CD4-positive, alpha-beta T cell treated with Interferon gamma for 1 hour (primary cell): ENCODE results near the gene OSBPL6.

Source experiments
- DNase-seq: peaks from one replicate; pipeline ENCODE4 v3.0.0-alpha.2; 2020

OSBPL6 gene

GRCh38 chr2:178199334-178199733, 5.0 kb downstream of the OSBPL6 start:
- DNase-seq, result no peak

- DNase-seq, result no peak
Observed at GRCh38 chr2:178200331-178200730, 6.0 kb downstream of the OSBPL6 start.

DNA sequence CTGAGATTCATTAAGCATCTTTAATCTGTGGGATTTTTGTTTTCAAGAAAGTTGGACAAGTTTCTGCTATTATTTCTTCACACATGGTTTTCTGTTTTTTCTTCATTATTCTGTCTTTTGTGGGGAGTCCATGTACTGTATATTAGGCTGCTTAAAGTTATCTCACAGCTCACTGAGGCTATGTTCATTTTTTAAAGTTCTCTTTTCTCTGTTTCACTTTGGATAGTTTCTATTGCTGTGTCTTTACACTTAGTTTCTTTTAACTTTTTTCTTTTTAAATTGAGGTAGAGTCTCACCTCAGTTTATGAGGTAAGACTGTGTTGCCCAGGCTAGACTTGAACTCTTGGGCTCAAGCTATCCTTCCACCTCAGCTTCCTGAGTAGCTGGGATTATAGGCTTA, 8.6 kb downstream of the OSBPL6 start:
- DNase-seq, result no peak

GRCh38 chr2:178204977-178205376, 10.7 kb downstream of the OSBPL6 start:
- DNase-seq, result no peak

DNA sequence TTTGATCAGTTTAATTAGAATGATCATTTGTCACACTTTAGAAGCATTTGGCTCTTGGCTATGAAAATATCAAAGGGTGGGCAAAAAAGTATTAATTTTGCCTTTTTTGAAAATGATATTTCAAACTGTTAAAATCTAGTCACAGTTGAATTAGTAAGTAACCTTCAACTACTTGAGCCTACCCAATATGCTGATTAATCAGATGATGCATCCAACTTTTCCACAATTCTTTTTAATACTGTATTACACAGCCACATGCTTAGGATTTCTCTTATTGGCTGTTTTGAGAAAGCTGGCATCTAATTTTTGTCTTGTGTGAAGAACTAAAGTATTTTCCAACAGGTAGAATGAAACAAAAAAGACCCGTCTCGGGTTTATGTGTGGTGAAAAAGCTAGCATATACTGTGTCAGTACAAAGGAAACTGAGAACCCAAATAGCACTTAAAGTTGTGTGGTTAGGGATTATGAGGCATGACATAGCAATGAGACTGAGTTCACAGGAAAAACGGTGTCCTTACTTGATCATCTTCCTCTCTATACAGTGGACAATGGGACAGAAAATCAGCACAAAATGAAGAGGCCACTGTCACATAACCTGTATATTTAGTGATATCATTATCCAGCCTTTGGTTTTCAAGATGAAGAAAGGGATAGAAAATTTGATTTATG, 11.7 kb downstream of the OSBPL6 start:
- DNase-seq, result no peak

GRCh38 chr2:178208336-178208735, 14.0 kb downstream of the OSBPL6 start:
- DNase-seq, result no peak

GRCh38 chr2:178208817-178209216, 14.5 kb downstream of the OSBPL6 start:
- no peak for DNase-seq

- DNase-seq, result no peak
Observed at GRCh38 chr2:178211460-178211859, 17.1 kb downstream of the OSBPL6 start.

- no peak for DNase-seq
Observed at GRCh38 chr2:178211943-178212342, 17.6 kb downstream of the OSBPL6 start.

GRCh38 chr2:178213991-178214390, 19.7 kb downstream of the OSBPL6 start:
- DNase-seq, result no peak

- DNase-seq, result no peak
Observed at GRCh38 chr2:178219247-178219646, 24.9 kb downstream of the OSBPL6 start.

DNA sequence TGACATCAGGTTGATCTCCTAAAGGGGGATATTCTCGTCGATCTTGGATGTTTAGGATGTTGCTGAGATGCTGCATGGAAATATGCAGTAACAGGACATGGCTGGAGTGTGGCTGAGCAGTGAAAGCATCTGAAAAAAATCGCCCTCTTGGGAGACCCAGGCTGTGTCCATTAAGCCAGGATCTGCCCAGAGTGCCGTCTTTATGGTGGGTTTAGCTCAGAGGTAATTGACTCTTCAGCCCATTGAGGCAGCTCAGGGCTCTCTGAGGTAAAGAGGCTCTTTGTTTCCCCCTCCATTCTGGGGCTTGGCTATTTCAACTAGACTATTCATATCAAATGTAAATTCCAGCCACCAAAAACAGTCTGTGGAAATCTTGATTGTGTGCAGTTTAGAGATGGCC, 26.5 kb downstream of the OSBPL6 start:
- no peak for DNase-seq

- no peak for DNase-seq
Observed at GRCh38 chr2:178221556-178221955, 27.2 kb downstream of the OSBPL6 start.

DNA sequence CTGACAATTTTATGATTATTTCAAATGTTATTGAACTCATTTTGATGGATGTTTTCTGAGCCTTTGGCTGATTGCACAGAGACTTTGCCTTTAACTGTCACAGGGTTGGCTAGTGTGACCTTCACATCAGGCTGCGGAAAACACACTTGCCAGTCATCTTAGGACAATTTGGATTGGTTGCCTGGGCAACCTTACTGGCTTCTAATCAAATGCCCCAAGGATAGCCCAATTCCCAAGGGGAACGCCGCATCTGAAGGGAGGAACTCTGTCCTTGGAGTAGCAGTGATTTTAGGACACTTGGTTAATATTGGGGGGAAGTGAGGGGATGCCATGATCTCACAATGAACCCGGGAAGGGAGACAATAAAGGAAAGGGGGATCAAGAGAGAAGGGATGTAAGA, 29.5 kb downstream of the OSBPL6 start:
- no peak for DNase-seq

GRCh38 chr2:178225006-178225805, 30.9 kb downstream of the OSBPL6 start:
- no peak for DNase-seq

DNA sequence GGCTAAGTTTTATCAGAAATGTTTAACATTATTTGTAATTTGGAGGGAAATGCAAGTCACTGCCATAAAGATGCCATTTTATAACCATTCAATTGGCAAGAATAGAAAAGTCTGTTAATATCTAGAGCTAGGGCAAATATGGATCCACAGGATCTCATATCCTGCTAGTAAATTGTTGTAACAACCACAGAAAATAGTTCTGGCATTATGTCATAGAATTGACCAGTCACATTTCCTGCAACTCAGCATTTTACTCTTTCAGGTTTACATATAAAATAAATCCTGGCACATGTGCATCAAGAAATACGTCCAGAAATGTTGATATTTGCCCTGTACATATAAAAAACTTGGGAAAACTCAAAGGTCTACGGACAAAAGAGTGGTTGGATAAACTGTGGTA, 32.9 kb downstream of the OSBPL6 start:
- no peak for DNase-seq

DNA sequence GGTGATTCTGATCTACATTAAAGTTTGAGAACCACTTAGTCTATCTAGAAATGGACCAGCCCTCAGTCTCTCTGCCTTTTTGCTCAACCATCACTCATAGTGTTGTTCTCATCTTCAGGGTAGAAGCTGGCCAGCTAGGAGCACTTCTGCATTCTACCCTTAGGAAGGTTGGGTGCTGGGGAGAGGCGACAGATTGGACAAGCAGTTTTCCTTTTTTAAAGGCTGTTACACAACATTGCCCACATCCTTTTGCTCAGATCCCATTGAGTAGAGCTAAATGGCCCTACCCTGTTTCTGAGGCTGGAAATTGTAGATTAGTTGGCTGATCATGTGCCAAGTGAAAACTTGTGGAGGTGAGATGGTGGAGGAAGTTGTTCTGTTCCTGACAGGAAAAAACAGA, 35.6 kb downstream of the OSBPL6 start:
- no peak for DNase-seq

DNA sequence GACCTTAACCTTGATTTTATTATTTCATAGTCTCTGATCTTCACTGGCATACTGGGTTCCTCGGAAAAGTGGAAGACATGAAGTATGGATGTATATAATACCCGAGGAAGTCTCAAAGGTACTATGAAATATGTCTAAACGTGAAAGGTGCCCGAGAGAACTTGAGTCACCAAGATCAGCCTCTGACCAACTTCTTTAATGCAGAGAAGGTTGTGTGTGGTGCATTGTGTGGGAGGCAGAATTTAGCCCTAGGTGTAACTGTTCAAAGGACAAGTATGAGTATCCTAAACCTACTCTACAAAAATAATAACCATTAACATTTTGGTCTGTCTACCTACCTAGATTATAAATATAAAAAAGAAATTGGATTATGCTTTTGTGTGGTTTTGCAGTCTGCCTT, 36.1 kb downstream of the OSBPL6 start:
- DNase-seq, result no peak

DNA sequence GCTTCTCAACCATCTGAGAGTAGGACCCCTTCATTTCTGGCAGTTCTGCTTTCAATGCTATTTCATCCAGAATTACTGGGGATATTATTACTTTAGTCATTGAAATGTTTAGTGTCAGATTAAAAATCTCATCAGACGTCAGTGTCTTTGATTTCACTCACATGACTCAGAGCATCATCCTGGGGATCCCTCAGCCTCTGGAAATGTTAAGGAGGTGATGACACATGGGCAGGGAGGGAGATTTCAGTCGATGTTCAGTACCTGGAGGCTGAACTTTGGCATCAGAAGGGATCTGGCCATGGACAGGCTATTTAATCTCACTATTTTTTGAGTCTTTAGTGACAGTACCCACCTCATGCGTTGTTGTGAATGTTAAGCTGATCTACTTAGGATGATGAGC, 39.1 kb downstream of the OSBPL6 start:
- DNase-seq, result no peak

DNA sequence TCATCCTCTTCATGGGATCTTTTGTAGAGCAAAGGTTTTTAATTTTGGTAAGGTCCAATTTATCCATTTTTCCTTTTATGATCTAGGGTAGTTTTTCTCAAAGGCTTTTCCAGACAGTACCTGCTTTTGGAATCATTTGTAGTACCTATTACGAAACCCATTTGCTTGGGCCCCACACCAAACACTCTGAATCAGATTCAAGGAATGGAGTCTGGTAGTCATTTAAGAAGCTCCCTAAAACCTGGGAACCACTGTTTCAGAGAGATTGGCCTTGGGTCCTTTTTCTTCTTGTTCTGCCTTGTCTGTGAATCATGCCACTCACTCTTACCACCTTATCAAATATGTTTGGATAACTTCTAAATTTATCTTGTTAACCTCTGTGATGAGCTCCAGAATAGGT, 40.3 kb downstream of the OSBPL6 start:
- no peak for DNase-seq

GRCh38 chr2:178237488-178238153, 43.3 kb downstream of the OSBPL6 start:
- DNase-seq, result no peak

GRCh38 chr2:178238154-178238521, 43.8 kb downstream of the OSBPL6 start:
- DNase-seq, result no peak

DNA sequence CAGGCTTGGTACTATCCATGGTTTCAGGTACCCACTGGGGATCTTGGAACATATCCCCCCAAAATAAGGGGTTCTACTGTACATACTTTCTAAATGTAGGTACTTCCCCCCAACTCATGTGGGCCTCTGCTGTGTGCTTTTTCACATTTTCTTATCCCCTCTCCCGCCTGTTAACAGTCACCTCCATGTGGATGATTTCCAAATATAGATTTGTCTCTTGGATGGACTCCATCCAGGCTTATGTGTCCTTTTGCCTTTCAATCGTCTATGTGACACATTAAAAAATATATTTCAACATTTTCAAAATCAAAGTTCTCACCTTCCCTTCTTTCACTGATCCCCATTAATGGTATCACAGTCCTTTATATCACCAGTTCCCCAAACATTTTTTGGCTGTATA, 44.4 kb downstream of the OSBPL6 start:
- DNase-seq, result no peak

DNA sequence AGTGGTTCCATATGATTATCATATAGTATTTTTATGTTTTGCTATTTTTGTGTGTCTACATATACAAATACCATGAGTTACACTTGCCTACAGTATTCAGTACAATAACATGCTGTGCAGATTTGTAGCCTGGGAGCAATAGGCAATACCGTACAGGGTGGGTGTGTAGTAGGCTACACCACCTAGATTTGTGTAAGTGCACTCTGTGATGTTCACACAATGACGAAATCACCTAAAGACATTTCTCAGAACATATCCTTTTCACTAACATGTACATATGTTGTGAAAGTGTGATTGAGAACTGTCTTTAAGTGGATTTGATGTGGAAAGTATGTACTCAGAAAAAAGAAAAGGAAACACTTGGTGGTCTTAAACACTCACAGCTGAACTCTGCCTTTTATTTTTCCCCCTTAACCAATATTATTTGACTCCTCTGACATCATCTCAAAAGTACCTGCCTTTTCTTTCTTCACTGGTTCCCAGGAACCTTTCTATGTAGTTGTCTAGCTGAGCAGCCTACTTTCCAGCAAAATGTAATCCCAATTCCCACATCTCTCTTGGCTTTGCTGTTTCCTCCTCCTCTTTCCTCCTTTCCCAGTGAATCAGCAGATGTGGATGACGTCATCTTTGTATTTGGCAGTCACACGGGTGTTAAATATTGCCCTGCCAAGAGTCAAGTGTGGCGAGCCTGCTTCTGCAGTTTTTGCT, 47.7 kb downstream of the OSBPL6 start:
- DNase-seq, result no peak
